ENCODE data around the gene MRLN. TPM values are rescaled to one million over a fixed set of nuclear protein-coding genes. Genes with fewer than 3 reads are reported as not detected.
"Not testable (repeated sequence)": the region's sequence is repeated elsewhere in the genome, so short reads cannot be mapped to it uniquely, and the experiment has no call there.

Gene MRLN
- total RNA-seq, 1 donor from 2014 or later: not detected

DNA sequence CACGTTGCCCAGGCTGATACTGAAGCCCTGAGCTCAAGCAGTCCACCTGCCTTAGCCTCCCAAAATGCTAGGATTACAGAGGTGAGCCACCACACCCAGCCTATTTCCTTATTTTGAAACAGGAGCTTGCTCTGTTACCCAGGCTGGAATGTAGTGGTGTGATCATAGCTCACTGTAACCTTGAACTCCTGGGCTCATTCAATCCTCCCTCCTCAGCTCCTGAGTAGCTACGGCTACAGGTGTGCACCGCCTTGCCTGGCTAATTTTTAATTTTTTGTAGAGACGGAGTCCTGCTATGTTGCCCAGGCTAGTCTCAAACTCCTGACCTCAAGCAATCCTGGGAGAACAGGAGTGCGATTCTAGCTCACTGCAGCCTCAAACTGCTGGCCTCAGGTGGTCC is 11.7 kb downstream of the MRLN start:
- H3K9me3 ChIP-seq: no peaks in the 10 kb centered on the region
- no peak overlapping the region for H3K4me3 ChIP-seq
- intact Hi-C loops (cut with DNase I): no loop called here
- TF ChIP-seq POLR2AphosphoS5 (IDR thresholded peaks at IDR 0.05; ENCODE audit: insufficient read depth in 1 of 2, low read depth in 1 of 2): no peak
- no peak for TF ChIP-seq POLR2A (IDR thresholded peaks at IDR 0.05)
- no peak for TF ChIP-seq CTCF (IDR thresholded peaks at IDR 0.05)
- H3K27ac ChIP-seq: no peak overlapping the region
- no peak for DNase-seq (ENCODE audit: extremely low spot score in 2 of 2)
- H3K36me3 ChIP-seq: no peaks in the 10 kb centered on the region
- no peaks in the 10 kb centered on the region for H3K27me3 ChIP-seq
- no peaks in the 10 kb centered on the region for H3K4me1 ChIP-seq

DNA sequence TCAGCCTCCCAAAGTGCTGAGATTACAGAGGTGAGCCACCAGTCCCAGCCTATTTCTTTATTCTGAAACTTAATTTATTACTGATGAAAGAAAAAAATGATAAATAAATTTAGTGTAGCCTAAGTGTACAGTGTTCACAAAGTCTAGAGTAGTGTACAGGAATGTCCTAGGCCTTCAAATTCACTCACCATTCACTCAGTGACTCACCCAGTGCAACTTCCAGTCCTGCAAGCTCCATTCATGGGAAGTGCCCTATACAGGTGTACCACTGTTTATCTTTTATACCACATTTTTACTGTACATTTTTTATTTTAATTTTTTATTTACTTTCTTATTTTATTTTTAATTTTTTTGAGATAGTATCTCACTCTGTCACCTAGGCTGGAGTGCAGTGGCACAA is 12.2 kb downstream of the MRLN start:
- Histone ChIP-seq H3K27me3 (no peaks in the 10 kb centered on the region), H3K36me3 (no peaks in the 10 kb centered on the region), H3K4me1 (no peaks in the 10 kb centered on the region), H3K9me3 (no peaks in the 10 kb centered on the region), H3K4me3 (no peak overlapping the region), H3K27ac (no peak overlapping the region)
- no peak for DNase-seq (ENCODE audit: extremely low spot score in 2 of 2)
- intact Hi-C loops (cut with DNase I): no loop called here
- TF ChIP-seq POLR2AphosphoS5 (IDR thresholded peaks at IDR 0.05; ENCODE audit: insufficient read depth in 1 of 2, low read depth in 1 of 2) (no peak), CTCF (IDR thresholded peaks at IDR 0.05) (no peak), POLR2A (IDR thresholded peaks at IDR 0.05) (no peak)

GRCh38 chr10:59736749-59737148 is 16.5 kb downstream of the MRLN start:
- TF ChIP-seq POLR2A (IDR thresholded peaks at IDR 0.05): no peak
- Histone ChIP-seq H3K4me3 (no peak overlapping the region), H3K27me3 (no peaks in the 10 kb centered on the region), H3K27ac (no peak overlapping the region), H3K36me3 (no peaks in the 10 kb centered on the region), H3K9me3 (no peaks in the 10 kb centered on the region), H3K4me1 (no peaks in the 10 kb centered on the region)
- intact Hi-C loops (cut with DNase I): no loop called here
- no peak for DNase-seq (ENCODE audit: extremely low spot score in 2 of 2)

DNA sequence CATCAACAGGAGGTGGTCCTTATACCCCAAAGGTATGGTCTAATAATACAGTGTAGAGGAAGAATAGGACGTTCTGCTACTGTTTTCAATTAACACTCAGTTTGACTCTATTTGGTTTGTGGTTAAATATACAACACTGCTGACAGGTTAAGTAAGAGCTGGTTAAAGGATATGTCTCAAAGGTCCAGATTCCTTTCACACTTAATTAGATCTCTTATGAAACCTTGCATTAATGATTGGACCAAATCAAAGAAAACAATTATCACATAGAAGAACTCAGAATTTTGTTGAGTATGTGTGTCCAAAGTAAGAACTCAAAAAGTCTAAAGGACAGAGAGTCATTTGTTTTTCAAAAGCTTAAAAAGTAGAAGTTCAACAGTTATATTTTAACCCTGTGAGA is 18.0 kb downstream of the MRLN start:
- H3K36me3 ChIP-seq: no peaks in the 10 kb centered on the region
- no peaks in the 10 kb centered on the region for H3K27me3 ChIP-seq
- H3K9me3 ChIP-seq: no peaks in the 10 kb centered on the region
- no peak overlapping the region for H3K4me3 ChIP-seq
- TF ChIP-seq CTCF (IDR thresholded peaks at IDR 0.05) (no peak), POLR2AphosphoS5 (IDR thresholded peaks at IDR 0.05; ENCODE audit: insufficient read depth in 1 of 2, low read depth in 1 of 2) (no peak), POLR2A (IDR thresholded peaks at IDR 0.05) (no peak)
- H3K27ac ChIP-seq: no peak overlapping the region
- intact Hi-C loops (cut with DNase I): no loop called here
- no peak for DNase-seq (ENCODE audit: extremely low spot score in 2 of 2)
- no peaks in the 10 kb centered on the region for H3K4me1 ChIP-seq

DNA sequence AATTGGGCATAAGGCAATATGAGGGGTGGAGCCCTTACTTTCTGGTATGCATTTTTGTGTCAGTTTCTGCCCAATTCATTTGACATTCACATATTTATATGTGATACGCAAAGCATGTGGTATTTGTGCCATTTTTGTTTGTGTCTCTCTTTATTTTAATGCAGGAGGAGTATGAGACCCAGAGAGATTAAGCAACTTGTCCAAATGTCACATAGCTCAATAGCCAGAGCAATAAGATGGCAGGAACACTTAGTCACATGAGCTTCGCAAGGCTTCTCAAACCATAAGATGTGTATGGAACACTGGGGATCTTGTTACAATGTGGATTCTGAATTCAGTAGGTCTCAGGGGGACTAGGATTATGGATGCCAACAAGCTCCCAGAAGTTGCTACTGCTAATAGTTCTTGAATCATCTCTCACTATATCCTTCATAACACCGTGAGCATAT is 19.2 kb downstream of the MRLN start:
- H3K27me3 ChIP-seq: no peaks in the 10 kb centered on the region
- intact Hi-C loops (cut with DNase I): no loop called here
- no peaks in the 10 kb centered on the region for H3K4me1 ChIP-seq
- TF ChIP-seq CTCF (IDR thresholded peaks at IDR 0.05) (no peak), POLR2AphosphoS5 (IDR thresholded peaks at IDR 0.05; ENCODE audit: insufficient read depth in 1 of 2, low read depth in 1 of 2) (no peak), POLR2A (IDR thresholded peaks at IDR 0.05) (no peak)
- H3K36me3 ChIP-seq: no peaks in the 10 kb centered on the region
- no peaks in the 10 kb centered on the region for H3K9me3 ChIP-seq
- H3K4me3 ChIP-seq: no peak overlapping the region
- H3K27ac ChIP-seq: no peak overlapping the region
- no peak for DNase-seq (ENCODE audit: extremely low spot score in 2 of 2)

GRCh38 chr10:59733321-59734013 is 19.8 kb downstream of the MRLN start:
- intact Hi-C loops (cut with DNase I): not testable (repeated sequence)

DNA sequence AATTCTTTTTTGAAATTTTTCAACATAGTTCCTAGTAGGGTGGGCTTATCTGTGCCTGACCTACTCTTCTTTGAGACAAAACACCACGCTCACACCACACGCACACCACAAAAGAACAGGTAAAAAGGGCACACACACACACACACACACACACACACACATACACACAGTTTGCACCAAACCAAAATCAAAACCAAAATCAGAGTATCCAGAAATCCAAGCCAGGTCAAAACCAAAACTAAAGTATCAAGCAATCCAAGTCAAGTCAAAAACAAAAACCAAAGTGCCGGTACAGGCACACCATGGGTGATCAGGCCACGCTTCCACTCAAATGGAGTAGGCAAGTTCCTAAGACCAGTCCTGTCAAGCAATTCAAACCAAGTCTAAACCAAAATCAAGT is 20.4 kb downstream of the MRLN start:
- H3K4me1 ChIP-seq; H3K4me3 ChIP-seq; H3K27ac ChIP-seq; H3K27me3 ChIP-seq; H3K9me3 ChIP-seq; H3K36me3 ChIP-seq; intact Hi-C loops (cut with DNase I); DNase-seq (ENCODE audit: extremely low spot score in 2 of 2): not testable (repeated sequence)

More at GRCh38 chr10:59733321-59734013, 19.8 kb downstream of the MRLN start:
- not testable (repeated sequence) for H3K4me1 ChIP-seq; H3K27me3 ChIP-seq; H3K27ac ChIP-seq; H3K4me3 ChIP-seq; H3K9me3 ChIP-seq; DNase-seq (ENCODE audit: extremely low spot score in 2 of 2); H3K36me3 ChIP-seq

- intact Hi-C loops (cut with DNase I); H3K4me1 ChIP-seq; H3K27me3 ChIP-seq; H3K27ac ChIP-seq; H3K4me3 ChIP-seq; H3K9me3 ChIP-seq; H3K36me3 ChIP-seq; DNase-seq (ENCODE audit: extremely low spot score in 2 of 2): not testable (repeated sequence)
Measured at GRCh38 chr10:59729167-59729566, 24.1 kb downstream of the MRLN start.
